Coronary artery (tissue), 2 donors: Measurements from ENCODE around the gene FLNC.

Source experiments
- DNase-seq: peaks from one replicate; pipeline ENCODE4 v3.0.0-alpha.2; 2017; ENCODE audit warnings: low spot score
- H3K27ac ChIP-seq, 2 donors: fragments of 200-600 bp; sonication (generic); one replicate each; pipeline ENCODE4 v1.5.1; 2016 to 2019
- H3K4me3 ChIP-seq: fragments of 200-600 bp; sonication (generic); 2 replicates; pipeline ENCODE4 v1.5.1; 2016; ENCODE audit warnings: mild to moderate bottlenecking, moderate library complexity
- CTCF ChIP-seq: fragments of 200-600 bp; sonication (generic); IDR thresholded peaks from one replicate; pipeline ENCODE4 v1.5.1; 2019; ENCODE audit warnings: antibody characterized with exemption

The FLNC gene

GRCh38 chr7:128880791-128881457, 50.7 kb downstream of the FLNC start:
- no peak for TF ChIP-seq CTCF
- H3K27ac ChIP-seq, result no peak overlapping the region
- DNase-seq, result no peak
- no peak overlapping the region for H3K4me3 ChIP-seq

- TF ChIP-seq CTCF, result no peak
- no peak for DNase-seq
- Histone ChIP-seq H3K4me3 (no peak overlapping the region), H3K27ac (no peak overlapping the region)
These were observed 51.4 kb downstream of the FLNC start for GRCh38 chr7:128881458-128882125.

GRCh38 chr7:128882134-128882533, 51.9 kb downstream of the FLNC start:
- H3K27ac ChIP-seq, result no peak overlapping the region
- no peak for TF ChIP-seq CTCF
- no peak overlapping the region for H3K4me3 ChIP-seq
- no peak for DNase-seq

GRCh38 chr7:128883622-128884448, 53.6 kb downstream of the FLNC start:
- peak overlapping the region; percentile 18 for H3K4me3 ChIP-seq
- no peak overlapping the region for H3K27ac ChIP-seq

GRCh38 chr7:128884561-128885369, 54.6 kb downstream of the FLNC start:
- no peak for DNase-seq
- Histone ChIP-seq H3K27ac (no peak overlapping the region), H3K4me3 (no peak overlapping the region)
- no peak for TF ChIP-seq CTCF

More at GRCh38 chr7:128883622-128884448, 53.6 kb downstream of the FLNC start:
- DNase-seq, result no peak
- TF ChIP-seq CTCF, result peak; percentile 90

GRCh38 chr7:128885370-128886187, 55.4 kb downstream of the FLNC start:
- Histone ChIP-seq H3K4me3 (no peak overlapping the region), H3K27ac (no peak overlapping the region)
- DNase-seq, result no peak
- TF ChIP-seq CTCF, result no peak
